Measurements from ENCODE around the gene C8A. TPM values are rescaled to one million over a fixed set of nuclear protein-coding genes. Genes with fewer than 3 reads are reported as not detected.

The C8A gene
- total and polyA plus RNA-seq, 4 experiments from 2014 or later, result not detected

DNA sequence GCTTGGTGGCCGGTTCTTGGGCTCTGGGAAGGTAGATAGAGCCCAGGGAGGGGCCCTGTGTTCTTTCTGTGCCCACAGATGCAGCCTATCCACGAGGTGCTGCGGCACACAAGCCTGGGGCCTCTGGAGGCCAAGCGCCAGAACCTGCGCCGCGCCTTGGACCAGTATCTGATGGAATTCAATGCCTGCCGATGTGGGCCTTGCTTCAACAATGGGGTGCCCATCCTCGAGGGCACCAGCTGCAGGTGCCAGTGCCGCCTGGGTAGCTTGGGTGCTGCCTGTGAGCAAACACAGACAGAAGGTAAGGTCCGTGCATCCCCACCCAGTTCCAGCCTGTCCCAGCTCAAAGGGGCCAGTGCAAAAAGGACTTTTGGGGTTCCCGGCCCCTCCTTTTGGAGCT lies 57.7 kb downstream of the C8A start:
- intact Hi-C loops (cut with micrococcal nuclease), result no loop called here
- Histone ChIP-seq H3K27me3 (ENCODE audit: insufficient read depth, low read length) (no peaks in the 10 kb centered on the region), H3K36me3 (ENCODE audit: insufficient read depth, low read length) (no peaks in the 10 kb centered on the region), H3K4me3 (ENCODE audit: low read length in 2 of 2) (no peak overlapping the region), H3K9me3 (ENCODE audit: control insufficient read depth in 1 of 2, low read length in 2 of 2) (no peaks in the 10 kb centered on the region), H3K4me1 (ENCODE audit: insufficient read depth, low read length) (no peaks in the 10 kb centered on the region), H3K27ac (ENCODE audit: low read depth, low read length) (no peak overlapping the region)
- no peak overlapping the region for H3K27ac Mint-ChIP-seq
- no peaks in the 10 kb centered on the region for H3K4me1 Mint-ChIP-seq
- H3K4me3 Mint-ChIP-seq, result no peak overlapping the region
- POLR2A ChIA-PET (ENCODE audit: partially characterized antibody), result no interaction called here
- CTCF ChIA-PET (ENCODE audit: partially characterized antibody), result no interaction called here
- DNase-seq, result no peak
- peaks cover 0 to 2% (median 0%) of the 10 kb centered on the region in 8 donors for H3K9me3 Mint-ChIP-seq
- no peaks in the 10 kb centered on the region for H3K36me3 Mint-ChIP-seq
- H3K27me3 Mint-ChIP-seq, result peaks cover 2 to 3% of the 10 kb centered on the region in 2 donors

DNA sequence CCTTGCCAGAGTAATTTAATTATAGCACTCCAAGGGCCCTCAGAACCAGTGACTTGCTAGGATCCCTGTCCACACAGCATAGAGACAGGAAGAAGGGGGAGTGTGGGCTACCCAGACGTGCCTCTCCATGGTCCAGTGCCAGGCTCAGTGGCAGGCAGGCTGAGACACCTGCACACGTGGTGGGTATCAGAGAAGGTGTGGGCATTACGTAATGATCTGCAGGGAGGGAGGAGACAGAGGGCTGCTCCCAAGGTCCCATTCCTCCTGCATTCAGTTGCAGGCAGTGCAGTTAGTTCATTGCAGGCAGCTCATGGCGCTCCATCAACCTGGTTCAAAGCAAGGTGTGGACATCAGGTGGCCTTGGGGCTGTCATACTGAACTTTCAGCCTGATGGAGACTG lies 61.4 kb downstream of the C8A start:
- no peak for DNase-seq
- Histone ChIP-seq H3K27me3 (ENCODE audit: insufficient read depth, low read length) (no peaks in the 10 kb centered on the region), H3K4me3 (ENCODE audit: low read length in 2 of 2) (no peak overlapping the region), H3K4me1 (ENCODE audit: insufficient read depth, low read length) (no peaks in the 10 kb centered on the region), H3K9me3 (ENCODE audit: control insufficient read depth in 1 of 2, low read length in 2 of 2) (no peaks in the 10 kb centered on the region), H3K36me3 (ENCODE audit: insufficient read depth, low read length) (no peaks in the 10 kb centered on the region), H3K27ac (ENCODE audit: low read depth, low read length) (no peak overlapping the region)
- H3K27me3 Mint-ChIP-seq, result peaks cover 0 to 3% of the 10 kb centered on the region in 2 donors
- no peaks in the 10 kb centered on the region for H3K4me1 Mint-ChIP-seq
- CTCF ChIA-PET (ENCODE audit: partially characterized antibody), result no interaction called here
- no peak overlapping the region for H3K4me3 Mint-ChIP-seq
- H3K27ac Mint-ChIP-seq, result no peak overlapping the region
- H3K36me3 Mint-ChIP-seq, result no peaks in the 10 kb centered on the region
- peaks cover 0 to 2% (median 0%) of the 10 kb centered on the region in 8 donors for H3K9me3 Mint-ChIP-seq
- POLR2A ChIA-PET (ENCODE audit: partially characterized antibody), result no interaction called here
- intact Hi-C loops (cut with micrococcal nuclease), result no loop called here

DNA sequence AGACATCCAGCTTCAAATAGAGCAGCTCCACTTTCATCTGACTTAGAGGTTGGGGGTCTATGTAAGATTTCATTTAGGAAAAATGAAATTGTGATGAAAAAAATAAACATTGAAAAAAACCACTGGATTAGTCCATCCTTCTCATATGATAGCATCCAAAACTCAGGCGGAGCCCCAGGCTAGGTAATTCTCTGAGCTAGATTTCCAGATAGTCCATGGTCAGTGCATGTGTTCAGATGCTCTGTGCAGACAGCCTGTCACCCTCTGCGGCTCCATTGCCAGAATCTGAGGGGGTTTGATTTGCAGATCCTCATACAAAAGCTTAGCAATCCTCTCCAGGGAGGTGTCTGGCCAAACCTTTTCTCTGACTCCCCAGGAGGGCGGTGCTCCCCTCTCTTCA lies 62.0 kb downstream of the C8A start:
- no peaks in the 10 kb centered on the region for H3K9me3 ChIP-seq (ENCODE audit: control insufficient read depth in 1 of 2, low read length in 2 of 2)
- no peak overlapping the region for H3K4me3 ChIP-seq (ENCODE audit: low read length in 2 of 2)
- no peaks in the 10 kb centered on the region for H3K27me3 ChIP-seq (ENCODE audit: insufficient read depth, low read length)
- no peak overlapping the region for H3K4me3 Mint-ChIP-seq
- H3K4me1 ChIP-seq (ENCODE audit: insufficient read depth, low read length), result no peaks in the 10 kb centered on the region
- no peaks in the 10 kb centered on the region for H3K36me3 ChIP-seq (ENCODE audit: insufficient read depth, low read length)
- H3K9me3 Mint-ChIP-seq, result peaks cover 0 to 2% (median 0%) of the 10 kb centered on the region in 8 donors
- CTCF ChIA-PET (ENCODE audit: partially characterized antibody), result no interaction called here
- no peak overlapping the region for H3K27ac Mint-ChIP-seq
- peaks cover 0 to 3% of the 10 kb centered on the region in 2 donors for H3K27me3 Mint-ChIP-seq
- DNase-seq, result no peak
- H3K4me1 Mint-ChIP-seq, result no peaks in the 10 kb centered on the region
- no peaks in the 10 kb centered on the region for H3K36me3 Mint-ChIP-seq
- H3K27ac ChIP-seq (ENCODE audit: low read depth, low read length), result no peak overlapping the region
- intact Hi-C loops (cut with micrococcal nuclease), result no loop called here
- POLR2A ChIA-PET (ENCODE audit: partially characterized antibody), result no interaction called here

DNA sequence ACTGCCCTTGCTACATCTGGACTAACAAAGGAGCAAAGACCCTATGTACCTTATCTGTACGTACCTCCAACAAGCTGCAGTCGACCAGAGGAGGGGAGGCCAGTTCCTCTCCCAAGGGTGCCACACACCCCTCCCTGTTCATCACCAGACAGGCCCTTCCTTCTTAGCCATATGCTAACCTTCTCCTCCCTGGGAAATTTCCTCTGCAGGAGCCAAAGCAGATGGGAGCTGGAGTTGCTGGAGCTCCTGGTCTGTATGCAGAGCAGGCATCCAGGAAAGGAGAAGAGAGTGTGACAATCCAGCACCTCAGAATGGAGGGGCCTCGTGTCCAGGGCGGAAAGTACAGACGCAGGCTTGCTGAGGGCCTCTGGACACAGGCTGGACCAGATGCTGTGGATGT lies 62.8 kb downstream of the C8A start:
- intact Hi-C loops (cut with micrococcal nuclease), result no loop called here
- Histone ChIP-seq H3K4me3 (ENCODE audit: low read length in 2 of 2) (no peak overlapping the region), H3K27me3 (ENCODE audit: insufficient read depth, low read length) (no peaks in the 10 kb centered on the region), H3K4me1 (ENCODE audit: insufficient read depth, low read length) (no peaks in the 10 kb centered on the region), H3K36me3 (ENCODE audit: insufficient read depth, low read length) (no peaks in the 10 kb centered on the region), H3K9me3 (ENCODE audit: control insufficient read depth in 1 of 2, low read length in 2 of 2) (no peaks in the 10 kb centered on the region), H3K27ac (ENCODE audit: low read depth, low read length) (no peak overlapping the region)
- no peak for DNase-seq
- Mint-ChIP-seq H3K4me3 (no peak overlapping the region), H3K36me3 (no peaks in the 10 kb centered on the region), H3K27me3 (peaks cover 1 to 3% of the 10 kb centered on the region in 2 donors), H3K27ac (no peak overlapping the region), H3K9me3 (peaks cover 0 to 2% (median 0%) of the 10 kb centered on the region in 8 donors), H3K4me1 (no peaks in the 10 kb centered on the region)
- ChIA-PET CTCF (ENCODE audit: partially characterized antibody) (no interaction called here), POLR2A (ENCODE audit: partially characterized antibody) (no interaction called here)

DNA sequence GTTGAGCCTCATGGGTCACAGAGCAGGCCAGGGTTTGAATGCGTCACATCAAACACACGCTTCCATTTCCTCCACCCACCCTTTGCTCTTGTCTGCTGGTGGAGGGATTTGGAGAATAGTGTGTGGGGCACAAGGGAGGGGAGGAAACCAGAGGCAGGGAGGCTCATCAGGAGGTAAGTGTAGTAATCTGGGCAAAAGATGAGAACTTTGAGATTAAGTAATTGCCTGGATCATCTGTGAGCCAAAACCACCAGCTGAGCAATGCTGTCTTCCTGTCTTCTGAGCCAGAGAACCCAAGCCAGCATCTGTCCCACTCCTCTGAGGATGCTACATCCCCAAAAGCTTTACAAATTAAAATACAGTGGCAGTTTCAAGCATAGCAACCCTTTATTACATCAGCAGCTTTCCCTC lies 66.0 kb downstream of the C8A start:
- Mint-ChIP-seq H3K27me3 (peaks cover 3% of the 10 kb centered on the region in 2 donors), H3K4me3 (no peak overlapping the region), H3K36me3 (no peaks in the 10 kb centered on the region), H3K4me1 (no peaks in the 10 kb centered on the region), H3K27ac (no peak overlapping the region), H3K9me3 (no peaks in the 10 kb centered on the region)
- H3K4me1 ChIP-seq (ENCODE audit: insufficient read depth, low read length), result no peaks in the 10 kb centered on the region
- ChIA-PET POLR2A (ENCODE audit: partially characterized antibody) (no interaction called here), CTCF (ENCODE audit: partially characterized antibody) (no interaction called here)
- DNase-seq, result no peak
- no peaks in the 10 kb centered on the region for H3K27me3 ChIP-seq (ENCODE audit: insufficient read depth, low read length)
- no peaks in the 10 kb centered on the region for H3K9me3 ChIP-seq (ENCODE audit: control insufficient read depth in 1 of 2, low read length in 2 of 2)
- no peak overlapping the region for H3K27ac ChIP-seq (ENCODE audit: low read depth, low read length)
- no peak overlapping the region for H3K4me3 ChIP-seq (ENCODE audit: low read length in 2 of 2)
- intact Hi-C loops (cut with micrococcal nuclease), result no loop called here
- no peaks in the 10 kb centered on the region for H3K36me3 ChIP-seq (ENCODE audit: insufficient read depth, low read length)

DNA sequence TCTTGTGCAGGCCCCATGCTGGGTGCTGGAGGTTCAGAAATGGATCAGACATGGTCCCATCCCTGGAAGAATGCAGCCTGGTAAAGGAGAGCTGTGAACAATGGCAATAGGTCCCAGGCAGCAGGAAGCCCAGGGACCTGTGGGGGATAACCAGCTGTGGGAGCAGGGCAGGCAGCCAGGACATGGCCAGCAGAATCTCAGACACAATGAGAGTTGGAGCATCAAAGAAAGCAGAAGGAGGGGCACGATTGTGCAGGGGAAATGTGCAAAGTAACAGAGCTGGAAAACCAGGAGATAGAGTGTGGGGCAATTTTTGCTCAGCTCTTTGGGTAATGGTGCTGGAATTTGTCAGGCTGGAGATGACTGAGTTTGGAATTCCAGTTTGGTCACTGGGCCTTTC lies 66.9 kb downstream of the C8A start:
- Mint-ChIP-seq H3K9me3 (no peaks in the 10 kb centered on the region), H3K4me3 (no peak overlapping the region), H3K4me1 (no peaks in the 10 kb centered on the region), H3K27me3 (peaks cover 3 to 5% of the 10 kb centered on the region in 2 donors), H3K36me3 (no peaks in the 10 kb centered on the region), H3K27ac (no peak overlapping the region)
- Histone ChIP-seq H3K4me3 (ENCODE audit: low read length in 2 of 2) (no peak overlapping the region), H3K4me1 (ENCODE audit: insufficient read depth, low read length) (no peaks in the 10 kb centered on the region), H3K36me3 (ENCODE audit: insufficient read depth, low read length) (no peaks in the 10 kb centered on the region), H3K27me3 (ENCODE audit: insufficient read depth, low read length) (no peaks in the 10 kb centered on the region), H3K9me3 (ENCODE audit: control insufficient read depth in 1 of 2, low read length in 2 of 2) (no peaks in the 10 kb centered on the region), H3K27ac (ENCODE audit: low read depth, low read length) (no peak overlapping the region)
- CTCF ChIA-PET (ENCODE audit: partially characterized antibody), result no interaction called here
- intact Hi-C loops (cut with micrococcal nuclease), result no loop called here
- DNase-seq, result no peak
- POLR2A ChIA-PET (ENCODE audit: partially characterized antibody), result no interaction called here

DNA sequence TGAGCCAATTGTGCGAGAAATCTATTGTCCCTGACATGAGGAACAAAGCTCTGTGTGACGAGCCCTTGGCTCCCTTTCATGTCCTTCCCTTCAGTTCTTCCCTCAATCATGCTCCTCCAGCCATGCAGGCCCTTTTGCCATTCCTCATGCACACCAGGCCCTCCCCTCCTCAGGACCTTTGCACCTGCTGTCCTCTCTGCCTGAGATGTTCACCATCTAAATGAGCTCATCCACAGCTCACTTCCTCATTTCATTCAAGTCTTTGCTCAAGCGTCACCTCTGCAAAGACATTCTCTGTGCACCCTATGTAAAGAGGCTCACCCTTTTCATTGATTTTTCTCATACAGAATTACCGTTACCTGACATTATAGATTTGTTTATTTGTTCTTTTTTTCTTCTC lies 67.5 kb downstream of the C8A start:
- Histone ChIP-seq H3K36me3 (ENCODE audit: insufficient read depth, low read length) (no peaks in the 10 kb centered on the region), H3K27me3 (ENCODE audit: insufficient read depth, low read length) (no peaks in the 10 kb centered on the region), H3K4me1 (ENCODE audit: insufficient read depth, low read length) (no peaks in the 10 kb centered on the region), H3K9me3 (ENCODE audit: control insufficient read depth in 1 of 2, low read length in 2 of 2) (no peaks in the 10 kb centered on the region), H3K4me3 (ENCODE audit: low read length in 2 of 2) (no peak overlapping the region), H3K27ac (ENCODE audit: low read depth, low read length) (no peak overlapping the region)
- POLR2A ChIA-PET (ENCODE audit: partially characterized antibody), result no interaction called here
- Mint-ChIP-seq H3K4me3 (no peak overlapping the region), H3K4me1 (no peaks in the 10 kb centered on the region), H3K27me3 (peaks cover 3 to 5% of the 10 kb centered on the region in 2 donors), H3K36me3 (no peaks in the 10 kb centered on the region), H3K27ac (no peak overlapping the region), H3K9me3 (no peaks in the 10 kb centered on the region)
- no peak for DNase-seq
- CTCF ChIA-PET (ENCODE audit: partially characterized antibody), result no interaction called here
- intact Hi-C loops (cut with micrococcal nuclease), result no loop called here

DNA sequence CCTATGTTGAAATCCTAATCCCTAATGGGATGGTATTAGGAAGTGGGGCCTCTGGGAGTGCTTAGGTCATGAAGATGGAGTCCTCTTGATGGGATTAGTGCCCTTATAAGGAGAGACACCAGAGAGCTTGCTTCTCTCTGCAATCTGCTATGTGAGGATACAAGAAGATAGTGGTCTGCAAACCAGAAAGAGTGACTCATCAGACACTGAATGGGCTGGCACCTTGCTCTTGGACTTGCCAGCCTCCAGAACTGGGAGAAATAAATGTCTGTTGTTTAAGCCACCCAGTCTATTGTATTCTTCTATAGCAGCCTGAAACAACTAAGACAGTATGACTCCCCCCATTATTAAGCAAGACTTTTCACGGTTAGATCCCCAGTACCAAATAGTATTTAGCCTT lies 67.9 kb downstream of the C8A start:
- H3K36me3 Mint-ChIP-seq, result no peaks in the 10 kb centered on the region
- H3K9me3 Mint-ChIP-seq, result no peaks in the 10 kb centered on the region
- H3K4me3 Mint-ChIP-seq, result no peak overlapping the region
- POLR2A ChIA-PET (ENCODE audit: partially characterized antibody), result no interaction called here
- CTCF ChIA-PET (ENCODE audit: partially characterized antibody), result no interaction called here
- no peak overlapping the region for H3K27ac ChIP-seq (ENCODE audit: low read depth, low read length)
- H3K4me1 ChIP-seq (ENCODE audit: insufficient read depth, low read length), result no peaks in the 10 kb centered on the region
- H3K27me3 ChIP-seq (ENCODE audit: insufficient read depth, low read length), result no peaks in the 10 kb centered on the region
- DNase-seq, result no peak
- H3K4me1 Mint-ChIP-seq, result no peaks in the 10 kb centered on the region
- no peak overlapping the region for H3K27ac Mint-ChIP-seq
- intact Hi-C loops (cut with micrococcal nuclease), result no loop called here
- no peaks in the 10 kb centered on the region for H3K36me3 ChIP-seq (ENCODE audit: insufficient read depth, low read length)
- H3K27me3 Mint-ChIP-seq, result peaks cover 3 to 5% of the 10 kb centered on the region in 2 donors
- H3K4me3 ChIP-seq (ENCODE audit: low read length in 2 of 2), result no peak overlapping the region
- no peaks in the 10 kb centered on the region for H3K9me3 ChIP-seq (ENCODE audit: control insufficient read depth in 1 of 2, low read length in 2 of 2)

Measured in CD4-positive, alpha-beta memory T cell (primary cell).